Astrocyte of the hippocampus (primary cell): ENCODE results near the gene FTL.
"Not testable (repeated sequence)": the region's sequence is repeated elsewhere in the genome, so short reads cannot be mapped to it uniquely, and the experiment has no call there.

Experiments used
- DNase-seq: peaks from one replicate; pipeline ENCODE4 v3.0.0; 2011; ENCODE audit warnings: low read depth, low spot score

The FTL gene

GRCh38 chr19:48965040-48965805, at the start of gene FTL:
TSS of gene FTL (plus strand) at chr19:48965309. CDS start at chr19:48965508, 199 bp downstream.
- peak; percentile 98 for DNase-seq

GRCh38 chr19:48915757-48916156, 49.4 kb upstream of the FTL start:
- DNase-seq, result no peak

- no peak for DNase-seq
Observed at GRCh38 chr19:48918071-48918470, 47.0 kb upstream of the FTL start.

- peak; percentile 25 for DNase-seq
Observed at GRCh38 chr19:48918801-48919247, 46.3 kb upstream of the FTL start.

GRCh38 chr19:48919271-48919670, 45.8 kb upstream of the FTL start:
- DNase-seq, result not testable (repeated sequence)

GRCh38 chr19:48920949-48921348, 44.2 kb upstream of the FTL start:
- no peak for DNase-seq

- DNase-seq, result no peak
Observed at GRCh38 chr19:48921721-48922500, 43.2 kb upstream of the FTL start.

- DNase-seq, result no peak
Observed at GRCh38 chr19:48922548-48923490, 42.3 kb upstream of the FTL start.

- DNase-seq, result peak; percentile 64
Observed at GRCh38 chr19:48925240-48925843, 39.8 kb upstream of the FTL start.

- not testable (repeated sequence) for DNase-seq
Observed at GRCh38 chr19:48925890-48926289, 39.2 kb upstream of the FTL start.

- peak; percentile 93 for DNase-seq
Observed at GRCh38 chr19:48926909-48927308, 38.2 kb upstream of the FTL start.

- not testable (repeated sequence) for DNase-seq
Observed at GRCh38 chr19:48927692-48928091, 37.4 kb upstream of the FTL start.

GRCh38 chr19:48928164-48929025, 36.7 kb upstream of the FTL start:
- peak; percentile 25 for DNase-seq

- peak; percentile 77 for DNase-seq
Observed at GRCh38 chr19:48933382-48933932, 31.7 kb upstream of the FTL start, which contains the start of gene DHDH. TSS of gene DHDH (plus strand) at chr19:48933699. CDS start at chr19:48933722, 23 bp downstream.

GRCh38 chr19:48934837-48935236, 30.3 kb upstream of the FTL start:
- no peak for DNase-seq

GRCh38 chr19:48935864-48936263, 29.2 kb upstream of the FTL start:
- DNase-seq, result no peak

GRCh38 chr19:48938256-48938655, 26.9 kb upstream of the FTL start:
- DNase-seq, result no peak

- DNase-seq, result no peak
Observed at GRCh38 chr19:48940902-48941301, 24.2 kb upstream of the FTL start.

- no peak for DNase-seq
Observed at GRCh38 chr19:48943081-48943480, 22.0 kb upstream of the FTL start.

- no peak for DNase-seq
Observed at GRCh38 chr19:48945415-48945814, 19.7 kb upstream of the FTL start.
